HG02798 (cell line): ENCODE results near the gene GRP.
"Not testable (repeated sequence)": the region's sequence is repeated elsewhere in the genome, so short reads cannot be mapped to it uniquely, and the experiment has no call there.

ENCODE experiments used
- ATAC-seq: cut with Tn5 transposase; IDR thresholded peaks from one replicate; pipeline ENCODE4 v1.9.1; 2021; ENCODE audit warnings: mild to moderate bottlenecking; ENCODE audit not compliant: unreplicated experiment, poor library complexity

Gene GRP

DNA sequence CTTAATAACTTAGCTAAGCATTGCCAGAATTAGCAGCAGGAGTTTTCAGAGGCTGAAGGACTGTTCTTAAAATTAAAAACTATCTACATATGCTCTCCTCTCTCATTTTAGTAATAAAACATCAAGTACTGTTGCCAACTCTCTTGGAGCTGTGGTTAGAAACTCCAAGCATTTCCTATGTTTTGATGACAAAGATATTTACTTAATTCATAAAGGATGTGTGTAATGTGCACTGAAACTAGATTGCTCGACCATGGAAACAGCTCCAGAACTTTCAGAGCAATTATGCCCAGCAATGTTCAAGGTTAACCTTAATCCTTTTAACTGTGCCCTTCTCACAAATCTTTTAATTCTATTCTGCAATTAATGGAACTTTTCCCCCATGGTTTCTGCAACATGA, 8.4 kb downstream of the GRP start:
- no peak for ATAC-seq

DNA sequence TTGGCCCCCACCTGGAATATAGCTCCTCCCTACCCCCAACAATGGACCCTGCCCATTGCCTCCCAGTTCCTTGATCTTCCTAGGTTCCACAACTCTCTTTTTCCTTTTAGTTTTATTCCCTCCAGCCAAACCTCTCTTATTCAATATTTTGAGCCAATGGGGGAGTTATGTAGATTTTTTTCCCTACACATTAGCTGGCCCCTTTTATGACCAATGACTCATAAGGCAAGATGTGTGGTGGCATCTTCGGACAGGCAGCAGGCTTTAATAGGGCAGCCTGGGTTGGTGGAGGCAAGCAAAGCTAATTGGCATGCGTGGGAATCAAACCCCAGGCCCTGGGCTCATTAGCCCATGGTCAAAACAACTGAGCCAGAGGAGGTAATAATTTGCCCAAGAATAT, 9.2 kb downstream of the GRP start:
- no peak for ATAC-seq

DNA sequence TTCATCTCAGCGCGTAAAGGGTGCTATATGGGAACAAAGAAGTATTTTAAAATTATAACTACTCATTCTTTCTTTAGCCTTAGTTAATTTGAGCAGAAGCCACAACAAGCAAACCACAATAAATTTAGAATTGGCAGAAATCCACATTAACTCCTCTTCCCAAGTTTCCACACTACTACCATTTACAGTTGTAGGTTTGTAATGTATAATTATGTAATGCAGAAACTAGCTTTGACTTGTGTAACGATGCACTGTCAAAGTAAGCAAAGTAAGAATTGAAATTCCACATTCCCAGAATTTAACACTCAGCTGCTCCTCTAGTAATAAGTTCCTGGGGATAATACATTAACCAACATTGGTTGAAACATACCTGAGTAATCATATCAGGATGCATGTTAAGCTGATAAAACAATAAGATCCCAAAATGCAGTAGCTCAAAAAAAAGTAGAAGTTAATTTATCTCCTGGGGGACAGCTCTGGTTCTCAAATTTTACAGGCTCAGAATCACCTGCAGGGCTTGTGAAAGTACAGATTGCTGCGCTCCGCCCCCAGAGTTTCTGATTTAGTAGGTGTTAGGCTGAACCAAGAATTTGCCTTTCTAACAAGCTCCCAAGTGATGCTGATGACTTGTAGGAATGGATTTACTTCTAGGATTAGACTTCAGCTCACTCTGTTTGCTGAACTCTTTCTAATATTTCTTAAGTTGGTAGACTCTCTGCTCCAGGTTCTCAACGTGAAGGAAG, 9.9 kb downstream of the GRP start:
- ATAC-seq: no peak

DNA sequence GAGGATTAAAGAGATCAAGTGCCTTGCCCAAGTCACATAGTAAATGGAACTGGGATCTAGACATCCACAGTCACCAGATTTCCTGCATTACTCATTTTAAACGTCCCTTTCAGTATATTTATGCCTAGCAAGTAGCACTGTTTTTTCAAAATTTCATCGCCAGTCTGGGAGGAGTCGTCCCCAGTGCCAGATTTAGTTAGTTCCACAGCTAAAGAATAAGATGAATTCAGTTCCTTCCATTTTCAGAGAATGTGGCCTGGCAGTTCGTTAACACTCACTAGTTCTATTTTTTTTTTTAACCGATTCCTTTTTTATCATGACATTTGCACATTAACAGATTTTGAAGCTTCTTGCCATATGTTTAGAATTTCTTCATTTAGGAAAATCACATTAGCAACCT, 11.2 kb downstream of the GRP start:
- no peak for ATAC-seq

DNA sequence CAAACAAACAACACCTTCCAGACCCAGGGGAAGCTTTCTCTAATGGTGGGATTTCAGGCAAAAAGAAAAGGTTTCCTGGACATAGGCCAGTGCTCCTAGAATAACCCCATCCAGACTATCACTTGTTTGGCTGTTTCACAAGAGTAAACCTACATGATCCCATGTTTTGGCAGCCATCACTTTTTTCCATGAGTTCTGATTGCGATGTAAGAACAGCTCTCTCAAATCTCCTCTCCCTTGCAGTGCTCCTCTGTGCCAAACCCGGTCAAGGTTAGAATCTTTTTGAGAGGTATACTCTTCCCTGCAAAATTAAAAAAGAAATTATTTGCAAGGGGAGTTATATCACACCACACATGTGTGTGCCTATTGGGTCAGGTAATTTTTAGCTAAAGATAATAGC, 11.9 kb downstream of the GRP start:
- ATAC-seq: no peak

DNA sequence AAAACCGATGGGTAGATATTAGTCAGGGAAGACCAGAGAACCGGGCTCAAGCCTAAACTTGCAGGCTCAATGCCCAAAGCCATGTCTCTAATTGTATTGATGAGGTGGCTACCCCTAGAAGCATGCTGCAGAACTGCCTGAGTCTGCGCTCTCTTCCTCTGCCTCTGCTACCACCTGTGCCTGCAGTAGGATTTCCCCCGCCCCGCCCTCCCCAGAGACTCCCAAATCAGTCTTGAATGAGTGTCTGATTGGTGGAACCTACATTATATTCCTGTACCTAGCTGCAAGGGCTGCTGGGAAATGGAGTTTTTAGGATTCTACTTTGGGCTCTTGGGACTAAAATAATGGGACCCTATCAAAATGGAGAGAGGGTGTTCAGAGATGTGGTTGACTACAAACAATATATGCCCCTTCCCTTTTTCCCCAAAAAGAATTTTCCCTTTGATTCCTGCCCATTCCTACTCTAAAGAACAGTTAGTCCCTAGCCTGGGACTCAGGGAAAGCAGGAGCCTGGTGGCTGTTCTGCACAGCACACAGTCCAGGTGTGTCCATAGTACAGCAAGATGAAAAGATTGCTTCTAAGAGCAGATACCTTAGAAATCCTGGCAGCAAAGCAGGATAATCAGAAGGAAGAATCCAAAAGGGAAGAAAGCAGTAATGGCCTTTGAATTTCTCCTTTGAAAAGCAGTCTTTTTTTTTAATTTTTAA, 12.5 kb downstream of the GRP start:
- ATAC-seq: no peak

DNA sequence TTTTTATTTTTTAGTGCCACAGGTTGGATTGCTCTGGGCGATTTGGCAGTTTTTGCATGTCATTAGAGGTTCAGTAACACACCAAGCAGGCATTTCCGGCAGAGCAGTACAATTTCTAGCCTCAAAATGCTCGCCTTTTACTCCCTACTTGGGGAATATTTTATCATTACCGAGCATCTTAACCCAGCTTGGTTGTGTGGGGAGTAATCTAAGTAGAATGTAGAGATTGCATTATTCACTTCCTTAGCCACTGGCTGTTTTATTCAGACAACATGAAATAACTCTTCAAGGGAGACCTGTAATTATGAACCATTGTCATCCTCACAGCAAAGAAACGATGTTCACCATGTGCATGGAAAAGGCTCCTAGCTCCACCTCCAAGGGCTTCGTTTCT, 13.1 kb downstream of the GRP start:
- no peak for ATAC-seq

DNA sequence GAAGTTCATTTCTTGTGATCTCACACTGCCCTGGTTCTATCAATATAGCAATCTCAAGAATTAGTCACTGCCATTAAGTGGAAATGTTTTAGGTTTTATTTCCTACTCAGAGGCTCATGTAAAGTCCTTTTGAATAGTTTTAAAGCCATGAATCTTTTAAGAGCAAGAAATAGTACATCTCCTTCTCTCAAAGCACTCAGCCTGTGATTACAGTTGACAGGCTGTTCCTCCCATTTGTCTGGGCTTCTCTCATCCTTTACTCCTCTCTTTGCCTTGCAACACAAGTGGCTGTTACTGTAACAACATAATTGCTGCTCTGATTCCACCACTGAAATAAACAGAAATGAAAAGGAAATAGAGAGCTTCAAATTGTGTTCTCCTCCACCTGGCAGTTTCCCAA, 18.4 kb downstream of the GRP start:
- no peak for ATAC-seq

DNA sequence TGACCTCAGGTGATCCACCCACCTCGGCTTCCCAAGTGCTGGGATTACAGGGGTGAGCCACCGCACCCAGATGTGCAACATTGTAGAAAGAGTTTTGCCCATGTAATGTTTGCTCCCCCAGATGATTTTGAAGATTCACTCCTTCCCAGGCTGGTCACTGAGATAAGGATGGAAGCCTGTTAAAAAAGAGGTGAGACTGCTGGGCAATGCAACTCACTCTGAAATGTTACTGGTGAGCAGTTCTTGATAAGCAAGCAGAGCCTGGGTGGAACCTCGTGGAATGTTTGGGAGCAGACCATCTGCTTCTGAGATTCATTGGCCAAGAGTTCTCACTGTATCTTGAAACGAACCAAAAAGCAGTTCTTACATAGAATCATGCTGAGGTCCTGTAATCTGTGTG, 19.7 kb downstream of the GRP start:
- ATAC-seq: no peak

DNA sequence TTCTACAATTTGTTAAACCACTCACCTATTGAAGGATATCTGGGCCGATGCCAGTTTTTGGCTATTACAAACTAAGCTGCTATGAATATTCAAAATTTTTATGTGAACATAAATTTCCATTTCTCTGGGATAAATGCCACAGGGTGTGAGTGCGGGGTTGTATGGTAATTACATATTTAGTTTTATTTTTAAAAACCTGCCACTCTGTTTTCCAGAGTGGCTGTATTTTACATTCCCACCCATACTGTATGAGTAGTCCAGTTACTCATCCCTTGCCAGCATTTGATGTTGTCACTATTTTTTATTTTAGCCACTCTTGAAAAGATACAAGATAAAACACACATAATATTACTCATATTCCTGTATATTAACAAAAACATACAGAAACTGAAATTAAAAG, 22.9 kb downstream of the GRP start:
- ATAC-seq: no peak

DNA sequence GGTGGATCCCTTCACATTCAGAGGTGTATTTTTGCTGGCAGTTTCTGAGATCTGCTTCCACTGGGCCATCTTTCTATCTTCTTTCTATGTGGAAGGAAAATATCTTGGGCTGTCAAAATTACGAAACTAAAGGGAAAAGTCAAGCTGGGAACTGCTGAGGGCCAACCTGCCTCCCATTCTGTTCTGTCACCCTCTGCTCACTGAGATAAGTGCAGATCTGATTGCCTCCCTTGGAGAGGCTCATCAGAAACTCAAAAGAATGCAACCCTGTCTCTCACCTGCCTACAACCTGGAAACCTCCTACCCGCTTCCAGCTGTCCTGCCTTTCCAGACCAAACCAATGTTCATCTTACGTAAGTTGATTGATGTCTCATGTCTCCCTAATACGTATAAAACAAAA, 26.8 kb downstream of the GRP start:
- no peak for ATAC-seq

DNA sequence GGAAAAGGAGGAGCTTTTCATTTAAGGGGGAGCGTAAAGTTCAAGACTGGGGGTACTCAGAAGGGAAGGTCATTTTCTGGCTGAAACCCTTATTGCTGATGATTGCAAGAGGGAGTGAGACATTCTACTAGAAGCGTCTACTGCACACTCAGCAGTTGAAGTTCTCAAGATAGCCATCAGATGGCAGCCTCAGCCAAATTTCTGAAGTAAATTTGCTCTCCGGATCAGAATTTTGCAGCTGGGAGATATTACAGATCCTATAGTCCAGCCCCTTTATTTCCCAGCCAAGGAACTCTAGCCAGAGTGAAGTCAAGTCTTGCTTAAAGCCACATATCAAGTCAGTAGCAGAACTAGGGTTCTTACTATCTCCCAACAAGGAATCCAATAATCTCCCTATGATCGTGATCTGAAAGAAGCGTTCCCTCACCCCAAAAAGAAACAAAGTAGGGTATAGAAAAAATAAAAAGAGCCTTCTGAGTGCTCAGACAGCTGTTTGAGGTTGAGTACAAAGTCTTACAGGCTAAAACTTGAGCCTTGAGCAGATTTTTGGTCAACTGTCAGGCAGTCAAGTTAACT, 29.3 kb downstream of the GRP start:
- ATAC-seq: peak; percentile 48

DNA sequence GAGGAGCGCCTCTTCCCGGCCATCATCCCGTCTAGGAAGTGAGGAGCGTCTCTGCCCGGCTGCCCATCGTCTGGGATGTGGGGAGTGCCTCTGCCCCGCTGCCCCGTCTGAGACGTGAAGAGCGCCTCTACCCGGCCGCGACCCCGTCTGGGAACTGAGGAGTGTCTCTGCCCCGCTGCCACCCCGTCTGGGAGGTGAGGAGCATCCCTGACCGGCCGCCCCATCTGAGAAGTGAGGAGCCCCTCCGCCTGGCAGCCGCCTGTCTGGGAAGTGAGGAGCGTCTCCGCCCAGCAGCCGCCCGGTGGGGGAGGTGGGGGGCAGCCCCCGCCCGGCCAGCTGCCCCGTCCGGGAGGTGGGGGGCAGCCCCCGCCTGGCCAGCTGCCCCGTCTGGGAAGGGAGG, 35.5 kb downstream of the GRP start:
- ATAC-seq: not testable (repeated sequence)

DNA sequence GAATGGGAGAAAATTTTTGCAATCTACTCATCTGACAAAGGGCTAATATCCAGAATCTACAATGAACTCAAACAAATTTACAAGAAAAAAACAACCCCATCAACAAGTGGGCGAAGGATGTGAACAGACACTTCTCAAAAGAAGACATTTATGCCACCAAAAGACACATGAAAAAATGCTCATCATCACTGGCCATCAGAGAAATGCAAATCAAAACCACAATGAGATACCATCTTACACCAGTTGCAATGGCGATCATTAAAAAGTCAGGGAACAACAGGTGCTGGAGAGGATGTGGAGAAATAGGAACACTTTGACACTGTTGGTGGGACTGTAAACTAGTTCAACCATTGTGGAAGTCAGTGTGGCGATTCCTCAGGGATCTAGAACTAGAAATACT, 41.9 kb downstream of the GRP start:
- not testable (repeated sequence) for ATAC-seq

DNA sequence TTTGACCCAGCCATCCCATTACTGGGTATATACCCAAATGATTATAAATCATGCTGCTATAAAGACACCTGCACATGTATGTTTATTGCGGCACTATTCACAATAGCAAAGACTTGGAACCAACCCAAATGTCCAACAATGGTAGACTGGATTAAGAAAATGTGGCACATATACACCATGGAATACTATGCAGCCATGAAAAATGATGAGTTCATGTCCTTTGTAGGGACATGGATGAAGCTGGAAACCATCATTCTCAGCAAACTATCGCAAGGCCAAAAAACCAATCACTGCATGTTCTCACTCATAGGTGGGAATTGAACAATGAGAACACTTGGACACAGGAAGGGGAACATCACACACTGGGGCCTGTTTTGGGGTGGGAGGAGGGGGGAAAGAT, 42.3 kb downstream of the GRP start:
- ATAC-seq: not testable (repeated sequence)

DNA sequence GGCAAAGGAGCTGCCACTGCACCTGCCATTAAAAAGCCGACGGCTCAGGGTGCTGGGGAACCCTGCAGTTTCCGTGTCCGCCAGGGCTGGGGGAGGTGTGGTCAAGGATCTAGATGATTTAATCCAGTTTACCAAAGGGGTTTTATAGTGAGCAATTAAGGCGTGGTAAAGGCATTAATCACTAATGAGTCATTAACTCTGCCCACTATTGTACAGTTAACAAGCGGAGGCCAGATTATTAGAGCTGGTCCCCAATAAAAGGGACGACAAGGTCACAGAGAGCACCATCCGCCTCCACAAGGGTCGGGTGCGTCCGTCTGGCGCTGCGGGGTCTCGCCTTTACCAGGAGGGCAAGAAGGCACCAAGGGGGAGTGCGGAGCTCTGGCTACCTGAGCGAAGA, 43.7 kb downstream of the GRP start:
- ATAC-seq: no peak

DNA sequence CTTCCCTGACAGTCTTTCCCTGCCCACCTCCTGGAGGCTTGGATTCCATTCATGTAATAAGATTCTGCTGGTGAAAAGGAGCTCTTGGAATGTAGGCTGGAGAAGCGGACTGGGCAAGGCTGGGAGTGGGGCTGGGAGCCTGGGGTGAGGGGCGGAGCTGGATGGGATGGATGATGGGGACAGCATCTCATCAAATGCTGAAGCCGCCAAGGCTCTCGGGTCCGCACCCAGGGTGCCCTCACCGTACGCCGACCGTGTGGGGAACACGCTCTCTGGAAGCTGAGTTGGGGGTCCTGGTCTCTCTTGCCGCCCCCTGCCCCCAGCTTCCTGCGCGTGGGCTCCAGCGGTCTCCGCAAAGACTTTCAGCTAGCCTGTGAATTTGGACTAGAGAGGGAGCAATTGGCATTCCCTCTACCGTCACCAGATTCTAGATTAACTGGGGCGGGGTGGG, 44.2 kb downstream of the GRP start:
- no peak for ATAC-seq

DNA sequence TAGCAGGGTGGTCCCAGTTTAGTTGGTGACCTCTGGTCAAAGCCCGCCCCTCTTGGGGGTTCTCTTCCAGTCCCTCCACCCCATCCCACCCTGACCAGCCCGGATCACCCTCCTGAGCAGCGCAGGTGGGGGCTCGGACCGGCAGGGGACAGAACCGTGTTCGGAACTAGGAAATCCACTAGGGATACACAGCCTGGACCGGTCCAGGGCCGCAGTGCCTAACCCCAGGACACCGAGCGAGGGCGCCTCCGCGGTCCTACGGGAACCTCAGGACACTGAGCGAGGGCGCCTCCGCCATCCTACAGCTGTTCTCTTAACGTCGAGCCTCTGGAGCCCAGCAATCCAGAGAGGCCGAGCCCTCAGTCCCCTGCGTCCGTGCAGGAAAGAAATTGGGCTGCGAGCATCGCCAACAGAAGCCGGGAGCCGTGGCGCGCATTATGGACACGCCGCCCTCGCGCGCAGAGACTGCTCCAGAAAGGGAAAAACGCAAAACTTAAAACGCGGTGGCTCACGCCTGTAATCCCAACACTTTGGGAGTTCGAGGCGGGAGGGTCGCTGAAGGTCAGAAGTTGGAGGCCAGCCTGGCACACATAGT, 44.8 kb downstream of the GRP start:
- ATAC-seq: no peak

DNA sequence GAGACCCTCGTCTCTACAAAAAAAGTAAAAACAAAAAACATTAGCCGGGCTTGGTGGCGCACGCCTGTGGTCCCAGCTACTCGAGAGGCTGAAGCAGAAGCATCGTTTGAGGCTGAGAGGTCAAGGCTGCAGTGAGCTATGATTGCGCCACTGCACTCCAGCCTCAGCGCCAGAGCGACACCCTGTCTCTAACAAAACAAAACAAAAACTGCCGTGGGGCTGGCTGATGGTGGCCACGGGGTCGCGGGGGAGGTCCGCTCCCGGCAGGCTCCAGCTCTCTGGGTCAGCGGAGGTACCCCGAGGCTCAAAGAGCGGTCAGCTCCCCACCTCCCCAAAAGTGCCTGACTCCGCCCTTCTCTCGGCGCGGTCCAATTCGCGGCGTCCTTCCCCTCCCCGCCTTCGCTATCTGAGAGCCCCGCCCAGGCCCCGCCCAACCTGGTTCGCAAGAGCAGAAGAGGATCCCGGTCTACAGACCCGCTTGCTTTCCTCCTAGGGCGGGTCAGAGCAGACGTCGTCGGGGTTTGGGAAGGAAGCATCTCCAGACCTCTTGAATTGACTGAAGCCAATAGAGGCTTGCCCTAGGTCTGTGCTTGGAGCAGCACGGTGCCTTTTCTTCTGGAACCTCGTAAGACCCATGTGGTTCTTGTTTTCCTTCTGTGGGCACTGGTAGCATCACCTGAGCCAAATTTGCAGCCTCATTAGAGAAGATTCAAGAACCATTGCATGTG, 45.5 kb downstream of the GRP start:
- peak; percentile 87 for ATAC-seq

DNA sequence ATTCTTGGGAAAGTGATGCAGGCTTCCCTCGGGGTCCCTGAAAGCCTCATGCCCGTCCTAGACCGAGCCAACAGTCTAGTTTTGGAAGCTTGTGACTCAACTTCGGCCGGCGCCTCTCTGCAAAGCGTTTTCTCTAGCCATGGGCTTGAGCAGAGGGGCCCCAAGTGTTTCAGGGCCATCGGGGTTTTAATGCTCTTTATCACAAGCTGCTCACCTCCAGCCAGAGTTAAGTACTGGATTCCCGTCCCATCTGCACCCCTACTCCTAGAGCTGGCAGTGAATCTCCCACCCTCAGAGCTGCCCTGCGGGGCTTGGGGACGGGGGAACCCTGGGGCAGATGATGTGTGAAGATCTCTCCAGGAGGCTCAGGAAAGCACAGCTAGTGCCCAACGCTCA, 46.0 kb downstream of the GRP start:
- ATAC-seq: no peak

DNA sequence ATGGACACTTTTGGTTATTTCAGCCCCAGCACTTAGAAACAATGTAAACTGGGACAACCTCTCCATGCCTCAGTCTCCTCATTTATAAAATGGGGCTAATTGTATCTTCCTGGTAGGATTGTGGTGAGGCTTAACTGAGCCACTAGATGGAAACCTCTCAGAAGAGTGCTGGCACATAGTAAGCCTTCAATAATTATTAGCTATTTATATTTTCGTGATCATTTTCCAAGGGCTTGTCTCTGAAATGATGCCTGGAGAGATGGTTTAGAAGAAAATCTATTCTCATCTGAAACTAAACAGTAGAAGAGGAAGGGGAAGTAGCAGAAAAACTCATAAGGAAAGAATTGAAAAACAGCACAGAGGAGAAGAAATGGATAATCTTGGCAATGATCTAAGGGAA, 46.5 kb downstream of the GRP start:
- no peak for ATAC-seq
